AG08396 (cell line): ENCODE measurements around the gene FAM78B.

Experiments
- DNase-seq: peaks from one replicate; pipeline ENCODE4 v3.0.0; 2012; ENCODE audit warnings: low spot score, mixed read lengths

Gene FAM78B

GRCh38 chr1:166164995-166165660 lies 1.7 kb downstream of the FAM78B start:
- DNase-seq: peak; percentile 62

GRCh38 chr1:166164646-166164994 lies 2.2 kb downstream of the FAM78B start:
- DNase-seq: no peak

- DNase-seq: no peak
Measured at GRCh38 chr1:166159656-166160055, 7.1 kb downstream of the FAM78B start.

GRCh38 chr1:166156674-166157073 lies 10.1 kb downstream of the FAM78B start:
- no peak for DNase-seq

GRCh38 chr1:166155108-166155507 lies 11.7 kb downstream of the FAM78B start:
- DNase-seq: no peak

- no peak for DNase-seq
Measured at GRCh38 chr1:166153525-166154314, 13.1 kb downstream of the FAM78B start.

- DNase-seq: no peak
Measured at GRCh38 chr1:166152978-166153377, 13.8 kb downstream of the FAM78B start.

GRCh38 chr1:166151804-166152203 lies 15.0 kb downstream of the FAM78B start:
- DNase-seq: no peak

GRCh38 chr1:166145499-166145898 lies 21.3 kb downstream of the FAM78B start:
- no peak for DNase-seq

GRCh38 chr1:166141969-166142368 lies 24.8 kb downstream of the FAM78B start:
- DNase-seq: no peak

GRCh38 chr1:166140251-166140650 lies 26.6 kb downstream of the FAM78B start:
- DNase-seq: no peak

GRCh38 chr1:166139735-166140134 lies 27.1 kb downstream of the FAM78B start:
- no peak for DNase-seq

- no peak for DNase-seq
Measured at GRCh38 chr1:166136699-166137401, 30.0 kb downstream of the FAM78B start.

GRCh38 chr1:166136222-166136621 lies 30.6 kb downstream of the FAM78B start:
- no peak for DNase-seq

GRCh38 chr1:166133857-166134256 lies 32.9 kb downstream of the FAM78B start:
- no peak for DNase-seq

GRCh38 chr1:166133276-166133841 lies 33.4 kb downstream of the FAM78B start:
- DNase-seq: no peak

- DNase-seq: no peak
Measured at GRCh38 chr1:166132496-166132895, 34.3 kb downstream of the FAM78B start.

- DNase-seq: no peak
Measured at GRCh38 chr1:166129006-166129405, 37.8 kb downstream of the FAM78B start.

- DNase-seq: no peak
Measured at GRCh38 chr1:166128195-166128594, 38.6 kb downstream of the FAM78B start.

- DNase-seq: no peak
Measured at GRCh38 chr1:166127003-166127402, 39.8 kb downstream of the FAM78B start.

- no peak for DNase-seq
Measured at GRCh38 chr1:166122873-166123466, 43.8 kb downstream of the FAM78B start.

GRCh38 chr1:166121010-166121409 lies 45.8 kb downstream of the FAM78B start:
- no peak for DNase-seq
